Measurements from ENCODE around the gene POMT2.

POMT2 gene

GRCh38 chr14:77267937-77268699 lies 52.6 kb downstream of the POMT2 start:
- DNase-seq (ENCODE audit: low read depth), result no peak

DNA sequence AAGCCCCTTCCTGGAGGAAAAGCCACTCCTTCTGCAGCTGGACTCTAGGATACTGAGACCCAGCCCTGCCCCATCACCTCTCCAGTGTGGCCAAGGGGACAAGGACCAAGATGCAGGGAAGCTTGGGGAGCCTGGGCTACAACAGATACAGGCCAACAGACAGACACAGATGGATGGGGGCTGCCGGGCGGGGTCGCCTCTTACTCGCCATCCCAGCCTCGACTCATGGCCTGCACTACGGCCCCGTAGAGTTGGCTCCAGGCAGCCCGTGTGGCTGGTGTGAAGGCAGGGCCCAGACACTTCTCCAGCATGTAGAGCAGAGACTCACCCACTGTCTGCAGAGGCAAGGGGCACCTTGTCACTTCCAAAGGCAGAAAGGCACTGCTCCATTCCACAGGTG lies 54.3 kb downstream of the POMT2 start:
- DNase-seq (ENCODE audit: low read depth), result no peak

DNA sequence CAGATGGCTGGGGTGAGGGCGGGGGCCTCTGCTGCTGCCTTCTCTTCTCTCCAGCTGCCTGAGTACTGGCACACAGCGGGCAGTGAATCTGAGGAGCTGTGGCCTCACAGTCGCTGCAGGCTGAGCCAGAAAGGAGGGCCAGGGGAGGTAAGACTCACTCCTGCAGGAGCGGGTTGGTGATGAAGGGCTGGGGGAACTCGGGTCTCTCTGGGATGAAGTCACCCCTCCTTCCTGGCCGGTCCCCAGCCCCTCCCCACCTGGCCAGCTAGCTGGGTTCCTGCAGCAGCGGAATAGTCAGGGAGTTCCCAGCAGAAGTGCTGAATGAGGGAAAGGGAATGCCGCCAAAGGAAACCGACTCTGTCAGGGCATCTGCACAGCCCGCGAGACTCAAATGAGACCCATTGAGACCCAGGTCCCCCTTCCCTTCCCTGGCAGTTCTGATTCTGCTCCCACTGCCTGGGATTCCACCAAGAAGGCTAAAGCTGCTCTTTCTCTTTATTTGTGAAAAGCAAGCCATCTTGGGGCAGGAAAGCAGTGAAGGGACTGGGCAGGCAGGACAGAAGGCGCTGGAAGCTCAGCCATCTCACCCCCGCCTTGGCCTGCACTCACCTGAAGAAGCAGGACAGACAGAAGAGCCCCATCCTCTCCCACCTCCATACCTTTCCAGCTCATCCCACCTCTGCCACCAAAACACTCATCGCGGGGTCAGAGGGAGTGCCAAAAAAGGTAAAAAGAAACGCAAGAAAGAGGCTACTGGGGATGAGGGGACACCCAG lies 54.9 kb downstream of the POMT2 start:
- DNase-seq (ENCODE audit: low read depth), result no peak

- DNase-seq (ENCODE audit: low read depth), result no peak
Observed at GRCh38 chr14:77265187-77265515, 55.5 kb downstream of the POMT2 start.

DNA sequence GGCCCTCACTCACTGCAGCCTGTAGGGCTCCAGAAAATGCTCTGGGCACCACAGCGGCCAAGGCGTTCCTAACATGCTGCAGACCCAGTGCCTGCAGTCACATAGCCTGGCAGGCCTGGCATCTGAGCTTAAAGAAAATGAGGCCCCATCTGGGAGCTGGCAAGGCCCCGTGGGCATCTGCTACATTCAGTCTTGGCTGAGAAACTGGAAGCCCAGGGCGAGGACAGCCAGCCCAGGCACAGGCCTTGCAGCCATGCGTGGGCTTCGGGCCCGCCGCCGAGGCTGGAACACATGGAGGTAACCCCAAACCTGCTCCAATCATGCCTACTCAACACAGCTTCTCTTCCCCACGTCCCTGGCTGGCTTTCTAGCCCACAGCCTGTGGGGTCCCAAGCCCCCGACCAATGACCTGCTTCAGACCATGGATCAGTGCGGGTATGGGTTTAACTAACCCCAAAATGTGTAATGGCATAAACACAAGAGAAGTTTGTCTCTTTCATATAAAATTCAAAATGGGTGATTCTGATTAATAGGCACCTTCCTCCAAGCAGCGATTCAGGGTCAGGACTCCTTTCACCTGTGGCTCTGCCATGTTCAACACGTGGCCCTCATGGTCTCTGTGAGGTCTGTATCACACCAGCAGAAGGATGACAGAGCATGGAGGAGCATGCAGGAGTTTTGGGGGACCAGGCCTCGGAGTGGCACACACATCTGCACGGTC lies 56.1 kb downstream of the POMT2 start:
- DNase-seq (ENCODE audit: low read depth), result no peak

GRCh38 chr14:77260631-77261030 lies 60.1 kb downstream of the POMT2 start:
- DNase-seq (ENCODE audit: low read depth), result no peak

- DNase-seq (ENCODE audit: low read depth), result no peak
Observed at GRCh38 chr14:77260199-77260598, 60.5 kb downstream of the POMT2 start.

DNA sequence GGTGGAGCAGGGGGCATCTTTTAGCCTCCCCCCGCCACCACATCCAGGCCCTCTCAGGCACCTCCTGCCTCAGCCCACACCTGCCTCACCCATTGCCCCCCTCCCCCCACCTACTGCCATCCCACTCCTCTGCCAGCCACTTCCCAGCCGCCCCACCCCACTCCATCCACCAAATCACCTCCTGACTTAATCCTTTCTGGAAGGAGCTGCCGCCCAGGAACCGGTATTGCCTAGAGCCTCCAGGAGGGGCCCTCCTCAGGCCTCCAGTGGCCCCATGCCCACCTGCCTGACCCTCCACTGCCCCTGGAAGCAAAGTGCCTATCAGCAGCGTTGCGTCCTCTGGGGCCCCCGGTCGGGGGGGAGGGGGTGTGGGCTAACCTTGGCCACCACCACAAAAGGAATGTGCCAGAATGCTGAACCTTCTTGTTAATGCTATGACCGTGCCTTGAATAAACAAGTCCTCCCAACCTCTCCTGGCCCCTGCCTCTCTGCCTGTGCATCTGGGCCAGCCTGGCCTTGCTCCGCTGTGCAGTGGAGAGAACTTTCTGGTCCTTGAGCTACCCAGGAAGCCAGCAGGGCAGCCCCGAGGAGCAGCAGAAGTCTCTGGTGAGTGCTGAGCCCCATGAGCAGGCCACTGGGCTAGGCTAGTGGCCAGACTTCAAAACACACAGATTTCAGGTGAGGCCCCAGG lies 61.5 kb downstream of the POMT2 start:
- DNase-seq (ENCODE audit: low read depth), result no peak

- no peak for DNase-seq (ENCODE audit: low read depth)
Observed at GRCh38 chr14:77258566-77258965, 62.1 kb downstream of the POMT2 start.

DNA sequence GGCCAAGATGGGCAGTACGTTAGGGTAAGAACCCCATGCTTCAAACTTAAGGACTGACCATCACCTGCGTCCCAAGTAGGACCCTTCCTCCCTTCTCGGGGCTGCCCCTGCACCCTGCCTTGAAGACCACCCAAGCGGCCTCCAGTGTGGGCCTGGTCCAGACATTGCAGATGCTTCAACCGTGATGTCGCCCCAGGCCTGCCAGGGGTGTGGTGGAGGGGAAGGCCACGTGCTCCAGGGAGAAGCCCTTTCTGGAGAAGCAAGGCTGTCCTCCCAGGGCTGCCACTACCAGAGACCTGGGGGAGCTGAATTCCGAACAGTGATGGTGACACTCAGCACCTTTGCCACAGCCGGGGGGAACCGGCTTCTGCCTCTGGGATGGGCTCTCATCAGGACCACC lies 63.0 kb downstream of the POMT2 start:
- DNase-seq (ENCODE audit: low read depth), result no peak

DNA sequence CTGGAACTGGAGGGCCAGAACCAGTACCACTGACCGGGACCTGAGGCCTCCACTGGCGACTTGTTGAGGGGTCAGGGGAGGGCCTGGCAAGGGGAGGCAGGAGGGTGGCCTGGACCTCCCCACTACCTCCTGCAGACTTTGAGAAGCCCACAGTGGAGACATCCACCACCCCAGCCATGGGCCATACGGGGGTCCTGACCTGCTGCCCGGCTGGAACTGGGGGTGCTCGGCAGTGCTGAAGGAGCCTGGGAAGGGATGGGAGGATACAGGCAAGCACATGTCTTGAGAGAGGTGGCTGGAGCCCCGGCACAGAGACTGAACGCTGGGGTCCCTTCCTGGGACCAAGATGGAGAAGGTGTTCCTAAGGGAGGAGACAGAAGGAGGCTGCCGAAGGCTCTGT lies 64.0 kb downstream of the POMT2 start:
- DNase-seq (ENCODE audit: low read depth), result no peak

DNA sequence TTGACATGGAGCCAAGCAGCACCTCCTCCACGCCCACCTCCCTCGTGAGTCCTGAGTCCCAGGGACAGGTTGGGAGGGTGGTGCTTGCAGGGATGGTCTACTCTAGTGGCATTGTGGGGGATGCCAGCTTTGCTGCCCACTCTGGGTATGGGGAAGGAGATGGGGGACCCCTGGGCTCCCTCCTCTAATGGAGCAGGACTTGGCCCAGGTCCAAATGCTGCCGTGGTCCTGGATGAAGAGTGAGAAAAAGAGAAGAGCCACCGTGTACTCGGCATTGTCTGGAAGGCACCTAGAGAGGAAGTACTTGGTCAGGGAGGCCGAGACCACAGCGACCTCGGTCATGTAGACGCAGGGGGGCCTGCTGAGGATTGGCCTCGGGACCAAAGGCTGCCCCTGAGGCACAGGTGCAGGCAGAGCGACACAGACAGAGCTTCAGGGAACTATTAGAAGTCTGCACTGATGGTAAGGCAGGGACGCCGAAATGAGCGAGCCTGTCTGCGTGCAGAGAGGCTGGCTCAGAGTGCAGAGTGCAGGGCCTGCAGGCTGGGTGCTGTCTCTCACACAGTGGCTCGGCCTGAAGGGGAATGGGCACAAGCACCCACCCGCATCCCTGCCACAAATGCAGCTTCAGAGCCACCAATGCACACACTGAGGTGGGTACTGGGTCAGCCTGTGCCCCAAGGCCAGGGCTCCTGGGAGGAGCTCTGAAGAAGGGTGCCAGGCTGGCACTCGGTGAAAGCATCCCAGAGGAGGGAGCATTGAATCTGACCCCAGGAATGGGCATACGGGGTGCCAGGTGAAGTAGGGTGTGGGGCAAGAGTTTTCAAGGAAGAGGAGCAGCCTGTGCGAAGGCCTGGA lies 67.1 kb downstream of the POMT2 start:
- no peak for DNase-seq (ENCODE audit: low read depth)

- no peak for DNase-seq (ENCODE audit: low read depth)
Observed at GRCh38 chr14:77251870-77252269, 68.8 kb downstream of the POMT2 start.

- DNase-seq (ENCODE audit: low read depth), result no peak
Observed at GRCh38 chr14:77250927-77251326, 69.8 kb downstream of the POMT2 start.

DNA sequence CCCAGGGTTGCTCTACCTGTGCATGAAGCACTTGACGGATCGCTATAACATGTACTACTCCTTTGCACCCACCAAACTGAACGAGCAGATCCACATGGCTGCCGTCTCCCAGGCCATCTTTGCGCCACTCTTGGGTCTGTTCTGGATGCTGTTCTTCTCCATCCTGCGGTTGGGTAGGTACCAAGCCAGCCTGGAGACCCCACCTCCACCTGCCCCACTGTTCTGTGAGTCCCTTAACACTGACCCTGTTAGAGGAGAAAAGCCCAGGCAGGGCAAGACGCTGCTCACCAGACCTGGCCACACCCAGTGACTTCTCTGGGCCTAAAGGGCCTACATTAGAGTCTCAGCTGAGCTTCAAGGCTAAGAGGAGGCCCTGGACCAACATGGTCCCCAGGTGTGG lies 71.4 kb downstream of the POMT2 start:
- no peak for DNase-seq (ENCODE audit: low read depth)

DNA sequence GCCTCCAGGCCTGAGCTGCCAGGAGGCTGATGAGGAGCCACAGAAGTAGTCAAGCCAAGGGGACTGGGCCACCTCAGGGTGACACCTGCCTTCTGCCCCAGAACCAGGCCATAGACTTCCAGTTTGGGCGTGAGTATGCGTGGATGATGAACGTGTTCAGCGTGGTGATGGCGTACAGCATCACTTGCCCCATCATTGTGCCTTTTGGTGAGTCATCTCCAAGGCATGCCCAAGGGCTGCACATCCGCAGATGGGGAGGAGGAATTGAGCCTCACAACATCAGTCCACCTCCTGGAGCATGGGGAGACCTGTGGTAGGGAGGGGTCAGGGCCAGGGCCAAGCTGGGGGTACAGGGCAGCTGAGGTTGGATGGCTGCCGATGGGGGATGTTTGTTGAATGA lies 72.0 kb downstream of the POMT2 start:
- DNase-seq (ENCODE audit: low read depth), result no peak

- no peak for DNase-seq (ENCODE audit: low read depth)
Observed at GRCh38 chr14:77246784-77247183, 73.9 kb downstream of the POMT2 start.

DNA sequence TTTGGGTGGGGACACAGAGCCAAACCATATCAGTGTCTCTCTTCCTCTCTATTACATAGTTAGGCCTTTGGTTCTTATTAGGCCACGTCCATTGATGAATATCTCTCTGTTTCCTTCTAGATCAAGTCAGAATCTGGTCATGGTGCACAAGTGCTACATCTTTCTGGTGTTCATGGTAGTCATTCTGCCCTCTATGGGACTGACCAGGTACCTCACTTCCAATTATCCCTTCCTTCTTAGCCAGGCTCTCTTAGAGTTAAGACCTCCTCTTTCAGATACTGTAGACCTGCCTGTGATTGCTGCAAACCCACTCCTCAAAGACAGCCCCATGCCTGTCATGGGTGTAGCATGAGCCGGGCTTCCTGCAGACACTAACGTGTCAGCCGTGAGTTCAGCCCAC lies 74.9 kb downstream of the POMT2 start:
- no peak for DNase-seq (ENCODE audit: low read depth)

DNA sequence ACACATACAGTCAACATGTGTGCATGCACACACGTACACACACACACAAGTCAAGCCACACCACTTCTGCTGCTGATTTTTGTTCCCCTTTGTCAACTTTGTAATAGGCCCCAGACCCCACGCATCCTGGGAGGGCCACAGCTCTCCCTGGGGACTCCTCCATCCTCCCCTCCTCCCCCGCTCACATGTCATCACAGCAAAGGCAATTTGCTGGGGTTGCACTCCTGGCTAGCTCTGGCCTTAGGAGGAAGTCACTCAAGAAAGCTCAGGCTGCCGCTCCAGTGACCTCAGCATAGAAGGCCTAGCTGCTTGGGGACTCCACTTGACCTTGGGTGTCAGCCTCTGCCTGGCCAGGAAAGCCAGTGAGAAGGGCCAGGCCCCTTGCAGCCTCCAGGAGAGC lies 76.8 kb downstream of the POMT2 start:
- no peak for DNase-seq (ENCODE audit: low read depth)

DNA sequence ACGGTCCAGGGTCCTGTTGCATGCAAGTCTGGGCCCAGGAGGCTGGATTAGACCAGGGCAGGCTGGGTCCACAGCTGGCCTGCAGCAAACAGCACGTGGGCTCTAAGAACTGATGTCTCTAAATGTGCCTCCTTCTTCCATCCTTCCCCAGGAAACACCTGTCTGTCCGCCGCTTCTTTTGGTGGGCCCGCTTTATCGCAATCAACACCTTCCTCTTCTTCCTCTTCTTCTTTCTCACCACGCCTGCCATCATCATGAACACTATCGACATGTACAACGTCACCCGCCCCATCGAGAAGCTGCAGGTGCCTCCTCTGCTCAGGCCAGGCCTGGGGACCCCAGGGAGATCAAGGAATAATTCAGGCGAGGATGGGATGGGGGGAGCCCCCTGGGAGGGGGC lies 77.9 kb downstream of the POMT2 start:
- no peak for DNase-seq (ENCODE audit: low read depth)

DNA sequence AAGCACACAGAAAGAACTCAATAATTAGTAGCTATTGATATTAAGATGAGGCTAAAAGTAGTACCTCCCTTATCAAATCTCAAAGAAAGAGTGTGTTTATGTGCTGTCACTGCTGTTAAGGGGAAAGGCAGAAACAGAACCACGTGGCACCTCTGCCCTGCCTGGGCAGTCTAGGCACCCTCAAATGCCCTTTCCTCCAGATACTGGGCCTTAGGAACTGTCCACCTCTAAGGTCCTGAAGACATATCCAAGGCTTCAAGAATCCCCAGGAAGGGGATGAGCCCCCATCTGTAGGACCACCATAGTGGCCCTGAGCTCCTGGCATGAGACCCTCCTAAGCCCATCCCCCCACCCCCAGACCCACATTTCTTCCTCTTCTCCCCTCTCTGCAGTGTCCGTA lies 78.7 kb downstream of the POMT2 start:
- DNase-seq (ENCODE audit: low read depth), result no peak
